IMR-90 (cell line): ENCODE data around the gene DPYD.

ENCODE experiments used
- BHLHE40 ChIP-seq: fragments of 150-350 bp; IDR thresholded peaks from 2 replicates; pipeline ENCODE4 v1.6.1; 2016; ENCODE audit warnings: mild to moderate bottlenecking, low read depth, low read length
- CEBPB ChIP-seq: IDR thresholded peaks from 2 replicates; pipeline ENCODE4 v1.6.1; 2012; ENCODE audit warnings: low read depth, low read length, improper control_type of control experiment
- CTCF ChIP-seq: conservative IDR thresholded peaks from 2 replicates; pipeline ENCODE4 v1.5.1; 2012; ENCODE audit warnings: mild to moderate bottlenecking, low read depth, low read length, improper control_type of control experiment
- MAFK ChIP-seq: IDR thresholded peaks from 2 replicates; pipeline ENCODE4 v1.6.1; 2012; ENCODE audit warnings: low read depth, low read length, improper control_type of control experiment
- MXI1 ChIP-seq: IDR thresholded peaks from 2 replicates; pipeline ENCODE4 v1.6.1; 2012; ENCODE audit warnings: low read depth, mild to moderate bottlenecking, low read length, moderate library complexity, borderline replicate concordance
- NFE2L2 ChIP-seq: fragments of 150-350 bp; IDR thresholded peaks from 2 replicates; pipeline ENCODE4 v1.6.1; 2016; ENCODE audit warnings: low read depth, mild to moderate bottlenecking, low read length
- POLR2A ChIP-seq: IDR thresholded peaks from 2 replicates; pipeline ENCODE4 v1.6.1; 2012; ENCODE audit warnings: mild to moderate bottlenecking, low read depth, low read length
- RAD21 ChIP-seq: IDR thresholded peaks from 2 replicates; pipeline ENCODE4 v1.6.1; 2012; ENCODE audit warnings: low read length, improper control_type of control experiment
- RCOR1 ChIP-seq: IDR thresholded peaks from 2 replicates; pipeline ENCODE4 v1.6.1; 2012; ENCODE audit warnings: mild to moderate bottlenecking, low read length, improper control_type of control experiment; ENCODE audit not compliant: insufficient replicate concordance
- RFX5 ChIP-seq: IDR thresholded peaks from 2 replicates; pipeline ENCODE4 v1.8.0; 2012; ENCODE audit warnings: low read depth, mild to moderate bottlenecking, low read length, moderate library complexity
- SMC3 ChIP-seq: fragments of 150-350 bp; IDR thresholded peaks from 2 replicates; pipeline ENCODE4 v1.6.1; 2016; ENCODE audit warnings: low read depth, mild to moderate bottlenecking, antibody characterized with exemption, low read length, moderate library complexity
- USF2 ChIP-seq: fragments of 150-350 bp; IDR thresholded peaks from 2 replicates; pipeline ENCODE4 v1.6.1; 2017; ENCODE audit warnings: mild to moderate bottlenecking, antibody characterized with exemption, low read length, low read depth
- TF ChIP-seq, protein P1 (sequence below): fragments of 150-350 bp; IDR thresholded peaks from 2 replicates; pipeline ENCODE4 v1.6.1; 2016; ENCODE audit warnings: low read depth, mild to moderate bottlenecking, low read length, moderate library complexity, borderline replicate concordance

DNA sequence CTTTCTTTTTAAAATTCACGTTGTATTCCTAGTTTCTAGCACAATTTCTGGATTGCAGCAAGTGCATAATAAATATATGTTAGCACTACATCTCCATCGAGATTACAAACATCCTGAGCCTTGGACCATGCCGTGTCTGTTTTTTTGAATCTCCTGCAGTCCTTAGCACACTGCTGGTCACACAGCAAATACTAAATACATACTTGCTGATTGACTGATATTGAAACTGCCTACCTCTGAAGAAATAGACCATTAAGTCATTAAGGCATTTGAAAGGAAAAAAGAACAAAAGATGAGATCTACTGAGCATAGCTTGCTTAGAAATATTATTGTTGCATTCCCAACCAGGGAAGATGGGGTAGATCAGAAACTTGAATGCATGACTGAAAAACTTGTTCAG lies 830.1 kb downstream of the DPYD start:
- TF ChIP-seq CTCF (no peak), POLR2A (no peak), RAD21 (no peak), CEBPB (no peak), RFX5 (no peak), USF2 (no peak), MXI1 (no peak), MAFK (no peak), RCOR1 (no peak), SMC3 (no peak), NFE2L2 (no peak), BHLHE40 (no peak)
- TF ChIP-seq, protein P1, sequence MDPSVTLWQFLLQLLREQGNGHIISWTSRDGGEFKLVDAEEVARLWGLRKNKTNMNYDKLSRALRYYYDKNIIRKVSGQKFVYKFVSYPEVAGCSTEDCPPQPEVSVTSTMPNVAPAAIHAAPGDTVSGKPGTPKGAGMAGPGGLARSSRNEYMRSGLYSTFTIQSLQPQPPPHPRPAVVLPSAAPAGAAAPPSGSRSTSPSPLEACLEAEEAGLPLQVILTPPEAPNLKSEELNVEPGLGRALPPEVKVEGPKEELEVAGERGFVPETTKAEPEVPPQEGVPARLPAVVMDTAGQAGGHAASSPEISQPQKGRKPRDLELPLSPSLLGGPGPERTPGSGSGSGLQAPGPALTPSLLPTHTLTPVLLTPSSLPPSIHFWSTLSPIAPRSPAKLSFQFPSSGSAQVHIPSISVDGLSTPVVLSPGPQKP = no peak
